ENCODE data around the gene PHLDA1. TPM values are rescaled to one million over a fixed set of nuclear protein-coding genes. Genes with fewer than 3 reads are reported as not detected.

PHLDA1 gene
- total RNA-seq, 1 donor from 2014 or later: 169 TPM

DNA sequence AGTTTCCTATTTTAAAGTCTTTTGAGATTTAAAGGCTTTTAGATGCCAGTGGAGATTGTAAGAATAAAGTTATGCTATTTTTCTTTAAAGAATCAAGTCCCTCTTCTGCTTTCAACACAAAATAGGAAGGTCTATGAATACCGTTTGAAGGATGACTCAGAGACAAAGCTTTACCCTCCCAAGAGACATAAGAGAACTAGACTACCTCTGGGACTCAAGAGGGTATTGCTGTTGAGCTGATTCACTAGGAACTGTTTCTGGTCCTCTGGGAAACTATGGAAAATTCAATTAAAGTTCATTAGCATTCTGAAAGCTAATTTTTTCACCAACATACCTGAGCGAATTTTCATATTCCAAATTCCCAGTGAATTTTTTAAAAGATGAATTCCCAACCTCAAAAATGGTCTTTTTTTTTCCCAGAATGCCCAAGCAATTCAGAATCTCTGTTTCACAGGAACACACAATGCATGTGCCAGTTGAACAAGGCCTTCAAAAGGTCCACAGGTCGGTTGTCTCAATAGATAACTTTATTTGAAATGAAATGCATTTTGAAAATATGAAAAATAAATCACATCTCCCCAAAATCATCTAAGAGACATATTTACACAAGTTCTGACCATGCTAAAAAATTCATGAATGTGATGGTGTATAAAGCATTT is 6.5 kb downstream of the PHLDA1 start:
- Mint-ChIP-seq H3K9me3 (ENCODE audit: unreplicated experiment) (peaks cover 14% of the 10 kb centered on the region), H3K4me3 (ENCODE audit: unreplicated experiment) (peak overlapping the region; percentile 3), H3K27me3 (ENCODE audit: unreplicated experiment) (peaks cover 7% of the 10 kb centered on the region), H3K27ac (ENCODE audit: unreplicated experiment) (peak overlapping the region; percentile 79), H3K36me3 (ENCODE audit: unreplicated experiment) (peaks cover 15% of the 10 kb centered on the region), H3K4me1 (ENCODE audit: low read depth, unreplicated experiment) (peaks cover 19% of the 10 kb centered on the region)
- no peak for DNase-seq
- TF ChIP-seq, protein P1, sequence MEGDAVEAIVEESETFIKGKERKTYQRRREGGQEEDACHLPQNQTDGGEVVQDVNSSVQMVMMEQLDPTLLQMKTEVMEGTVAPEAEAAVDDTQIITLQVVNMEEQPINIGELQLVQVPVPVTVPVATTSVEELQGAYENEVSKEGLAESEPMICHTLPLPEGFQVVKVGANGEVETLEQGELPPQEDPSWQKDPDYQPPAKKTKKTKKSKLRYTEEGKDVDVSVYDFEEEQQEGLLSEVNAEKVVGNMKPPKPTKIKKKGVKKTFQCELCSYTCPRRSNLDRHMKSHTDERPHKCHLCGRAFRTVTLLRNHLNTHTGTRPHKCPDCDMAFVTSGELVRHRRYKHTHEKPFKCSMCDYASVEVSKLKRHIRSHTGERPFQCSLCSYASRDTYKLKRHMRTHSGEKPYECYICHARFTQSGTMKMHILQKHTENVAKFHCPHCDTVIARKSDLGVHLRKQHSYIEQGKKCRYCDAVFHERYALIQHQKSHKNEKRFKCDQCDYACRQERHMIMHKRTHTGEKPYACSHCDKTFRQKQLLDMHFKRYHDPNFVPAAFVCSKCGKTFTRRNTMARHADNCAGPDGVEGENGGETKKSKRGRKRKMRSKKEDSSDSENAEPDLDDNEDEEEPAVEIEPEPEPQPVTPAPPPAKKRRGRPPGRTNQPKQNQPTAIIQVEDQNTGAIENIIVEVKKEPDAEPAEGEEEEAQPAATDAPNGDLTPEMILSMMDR (IDR thresholded peaks at IDR 0.05; ENCODE audit: partially characterized antibody, unreplicated experiment): no peak

DNA sequence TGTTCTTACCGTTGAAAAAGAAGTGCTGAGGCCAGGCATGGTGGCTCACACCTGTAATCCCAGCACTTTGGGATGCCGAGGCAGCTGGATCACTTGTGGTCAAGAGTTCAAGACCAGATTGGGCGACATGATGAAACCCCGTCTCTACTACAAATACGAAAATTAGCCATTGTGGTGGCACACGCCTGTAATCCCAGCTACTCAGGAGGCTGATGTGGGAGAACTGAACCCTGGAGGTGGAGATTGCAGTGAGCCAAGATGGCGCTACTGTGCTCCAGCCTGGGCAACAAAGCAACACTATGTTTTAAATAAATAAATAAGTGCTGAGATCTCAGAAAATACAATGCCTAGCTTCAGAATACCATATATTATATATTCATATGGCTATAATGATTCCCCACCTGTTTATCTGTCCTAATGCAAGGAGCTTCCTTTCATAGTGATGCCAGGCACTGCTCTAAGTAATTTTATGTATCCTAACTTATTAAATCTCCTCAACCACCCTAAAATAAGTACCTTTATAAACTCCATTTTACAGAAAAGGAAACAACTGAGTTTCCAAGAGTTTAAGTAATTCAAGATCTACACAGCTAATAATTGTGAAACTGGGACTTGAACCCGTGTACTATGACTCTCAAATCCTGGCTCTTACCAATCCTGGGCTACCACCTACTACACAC is 7.3 kb downstream of the PHLDA1 start:
- peaks cover 10% of the 10 kb centered on the region for H3K9me3 Mint-ChIP-seq (ENCODE audit: unreplicated experiment)
- no peak overlapping the region for H3K4me3 Mint-ChIP-seq (ENCODE audit: unreplicated experiment)
- H3K27ac Mint-ChIP-seq (ENCODE audit: unreplicated experiment): no peak overlapping the region
- H3K4me1 Mint-ChIP-seq (ENCODE audit: low read depth, unreplicated experiment): peaks cover 19% of the 10 kb centered on the region
- H3K36me3 Mint-ChIP-seq (ENCODE audit: unreplicated experiment): peaks cover 10% of the 10 kb centered on the region
- TF ChIP-seq, protein P1 (IDR thresholded peaks at IDR 0.05; ENCODE audit: partially characterized antibody, unreplicated experiment): no peak
- no peak for DNase-seq
- peaks cover 3% of the 10 kb centered on the region for H3K27me3 Mint-ChIP-seq (ENCODE audit: unreplicated experiment)

DNA sequence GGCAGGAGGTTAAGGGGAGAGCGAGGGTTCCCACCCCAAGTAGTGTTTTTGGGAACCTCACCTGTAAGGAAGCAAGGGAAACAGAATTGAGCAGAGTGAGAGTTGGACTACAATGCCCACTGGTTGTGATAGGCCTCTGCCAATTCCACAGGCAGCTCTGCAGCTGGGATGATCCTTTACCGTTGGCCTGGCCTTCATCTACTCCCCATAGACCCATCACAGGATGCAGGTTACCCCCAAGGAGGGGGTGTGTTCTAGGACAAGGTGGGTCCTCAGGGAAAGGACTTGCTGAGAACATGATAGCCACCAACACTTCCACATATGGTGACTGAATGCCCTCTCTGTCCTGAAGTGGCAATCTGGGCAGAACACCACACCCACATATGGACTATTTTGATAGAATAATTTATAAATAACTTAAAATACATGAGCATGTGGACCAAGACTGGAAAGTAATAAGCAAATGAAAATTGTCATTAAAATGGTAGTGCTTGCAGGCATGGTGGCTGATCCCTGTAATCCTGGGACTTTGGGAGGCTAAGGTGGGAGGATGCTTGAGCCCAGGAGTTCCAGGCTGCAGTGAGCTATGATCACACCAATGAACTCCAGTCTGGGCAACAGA is 8.4 kb downstream of the PHLDA1 start:
- Mint-ChIP-seq H3K36me3 (ENCODE audit: unreplicated experiment) (peaks cover 4% of the 10 kb centered on the region), H3K4me3 (ENCODE audit: unreplicated experiment) (no peak overlapping the region), H3K27me3 (ENCODE audit: unreplicated experiment) (peaks cover 3% of the 10 kb centered on the region), H3K27ac (ENCODE audit: unreplicated experiment) (no peak overlapping the region), H3K4me1 (ENCODE audit: low read depth, unreplicated experiment) (peaks cover 22% of the 10 kb centered on the region), H3K9me3 (ENCODE audit: unreplicated experiment) (no peaks in the 10 kb centered on the region)
- TF ChIP-seq, protein P1 (IDR thresholded peaks at IDR 0.05; ENCODE audit: partially characterized antibody, unreplicated experiment): no peak
- no peak for DNase-seq

DNA sequence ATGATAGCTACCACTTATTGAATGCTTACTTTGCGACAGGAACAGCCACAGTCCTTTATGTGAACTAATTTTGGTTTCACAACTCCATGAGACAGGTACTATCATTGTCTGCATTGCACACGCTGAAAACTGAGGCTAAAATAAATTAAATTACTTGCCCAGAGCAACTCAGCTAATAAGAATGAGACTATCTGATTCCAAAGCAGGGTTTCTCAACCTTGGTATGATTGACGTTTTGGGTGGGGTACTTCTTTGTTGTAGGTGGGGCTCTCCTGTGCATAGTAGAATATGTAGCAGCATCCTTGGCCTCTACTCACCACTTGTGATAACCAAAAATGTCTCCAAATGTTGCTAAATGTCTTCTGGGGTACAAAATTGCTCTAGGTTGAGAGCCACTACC is 9.1 kb downstream of the PHLDA1 start:
- no peak overlapping the region for H3K27ac Mint-ChIP-seq (ENCODE audit: unreplicated experiment)
- H3K4me1 Mint-ChIP-seq (ENCODE audit: low read depth, unreplicated experiment): peaks cover 23% of the 10 kb centered on the region
- peaks cover 4% of the 10 kb centered on the region for H3K36me3 Mint-ChIP-seq (ENCODE audit: unreplicated experiment)
- H3K4me3 Mint-ChIP-seq (ENCODE audit: unreplicated experiment): no peak overlapping the region
- no peaks in the 10 kb centered on the region for H3K9me3 Mint-ChIP-seq (ENCODE audit: unreplicated experiment)
- TF ChIP-seq, protein P1 (IDR thresholded peaks at IDR 0.05; ENCODE audit: partially characterized antibody, unreplicated experiment): no peak
- DNase-seq: no peak
- peaks cover 3% of the 10 kb centered on the region for H3K27me3 Mint-ChIP-seq (ENCODE audit: unreplicated experiment)
